SK-N-SH treated with all-trans-retinoic acid at 6 μM for 48 hours (cell line): ENCODE measurements around the gene THRB.

Source experiments
- ATAC-seq: fragments of 200-7000 bp; cut with Tn5 transposase; 3 replicates; pipeline ENCODE4 v1.9.1; 2020; ENCODE audit warnings: mild to moderate bottlenecking, moderate library complexity
- ARNTL ChIP-seq: fragments of 450-650 bp; formaldehyde crosslinking; IDR thresholded peaks from 2 replicates; pipeline ENCODE4 v1.5.0; 2020; ENCODE audit warnings: low read depth, mild to moderate bottlenecking, moderate library complexity, borderline replicate concordance
- BACH2 ChIP-seq: fragments of 250-450 bp; sonication (Bioruptor Pico); IDR thresholded peaks from 2 replicates; pipeline ENCODE4 v1.9.0; 2021; ENCODE audit warnings: mild to moderate bottlenecking, borderline replicate concordance
- CSDC2 ChIP-seq: fragments of 250-450 bp; sonication (Bioruptor Pico); IDR thresholded peaks from 2 replicates; pipeline ENCODE4 v1.5.0; 2020; ENCODE audit warnings: mild to moderate bottlenecking, moderate library complexity
- GLIS3 ChIP-seq: fragments of 250-450 bp; sonication (Bioruptor Pico); IDR thresholded peaks from 2 replicates; pipeline ENCODE4 v1.5.0; 2020; ENCODE audit warnings: mild to moderate bottlenecking, moderate library complexity
- ISL1 ChIP-seq: fragments of 250-450 bp; sonication (Bioruptor Pico); IDR thresholded peaks from 2 replicates; pipeline ENCODE4 v2.1.2; 2022; ENCODE audit warnings: mild to moderate bottlenecking, moderate library complexity
- OSR1 ChIP-seq: fragments of 250-450 bp; sonication (Bioruptor Pico); IDR thresholded peaks from 2 replicates; pipeline ENCODE4 v1.8.0; 2022; ENCODE audit warnings: moderate library complexity, mild to moderate bottlenecking, inconsistent platforms
- PATZ1 ChIP-seq: fragments of 250-450 bp; sonication (Bioruptor Pico); IDR thresholded peaks from 2 replicates; pipeline ENCODE4 v1.8.0; 2020; ENCODE audit warnings: mild to moderate bottlenecking, moderate library complexity, borderline replicate concordance
- POU6F1 ChIP-seq: fragments of 250-450 bp; sonication (Bioruptor Pico); IDR thresholded peaks from 2 replicates; pipeline ENCODE4 v1.8.0; 2021; ENCODE audit warnings: low read depth, mild to moderate bottlenecking, moderate library complexity, borderline replicate concordance
- PPARA ChIP-seq: fragments of 250-450 bp; sonication (Bioruptor Pico); IDR thresholded peaks from 2 replicates; pipeline ENCODE4 v1.5.0; 2020; ENCODE audit warnings: mild to moderate bottlenecking, borderline replicate concordance
- RARB ChIP-seq: fragments of 250-450 bp; sonication (Bioruptor Pico); IDR thresholded peaks from 2 replicates; pipeline ENCODE4 v1.8.0; 2021; ENCODE audit warnings: mild to moderate bottlenecking, moderate library complexity
- SNAI2 ChIP-seq: fragments of 250-450 bp; sonication (Bioruptor Pico); IDR thresholded peaks from 2 replicates; pipeline ENCODE4 v1.5.0; 2020; ENCODE audit warnings: mild to moderate bottlenecking, moderate library complexity
- TCF4 ChIP-seq: fragments of 250-450 bp; sonication (Bioruptor Pico); IDR thresholded peaks from 2 replicates; pipeline ENCODE4 v1.8.0; 2021; ENCODE audit warnings: mild to moderate bottlenecking, moderate library complexity, borderline replicate concordance
- TOX ChIP-seq: fragments of 250-450 bp; sonication (Bioruptor Pico); IDR thresholded peaks from 2 replicates; pipeline ENCODE4 v1.8.0; 2021; ENCODE audit warnings: mild to moderate bottlenecking, moderate library complexity, borderline replicate concordance
- TSHZ2 ChIP-seq: fragments of 250-450 bp; sonication (Bioruptor Pico); IDR thresholded peaks from 2 replicates; pipeline ENCODE4 v1.5.0; 2020; ENCODE audit warnings: mild to moderate bottlenecking, moderate library complexity
- ZC3H10 ChIP-seq: fragments of 250-450 bp; sonication (Bioruptor Pico); IDR thresholded peaks from 2 replicates; pipeline ENCODE4 v1.5.1; 2021; ENCODE audit warnings: mild to moderate bottlenecking, moderate library complexity
- ZFP3 ChIP-seq: fragments of 250-450 bp; sonication (Bioruptor Pico); IDR thresholded peaks from 2 replicates; pipeline ENCODE4 v1.5.0; 2020; ENCODE audit warnings: mild to moderate bottlenecking, moderate library complexity
- ZFP30 ChIP-seq: fragments of 450-650 bp; formaldehyde crosslinking; IDR thresholded peaks from 2 replicates; pipeline ENCODE4 v1.5.0; 2022; ENCODE audit warnings: mild to moderate bottlenecking, moderate library complexity
- ZNF565 ChIP-seq: fragments of 450-650 bp; formaldehyde crosslinking; conservative IDR thresholded peaks from 2 replicates; pipeline ENCODE4 v1.5.0; 2020; ENCODE audit warnings: low read depth, mild to moderate bottlenecking, moderate library complexity
- ZNF70 ChIP-seq: fragments of 450-650 bp; formaldehyde crosslinking; IDR thresholded peaks from 2 replicates; pipeline ENCODE4 v1.5.0; 2020; ENCODE audit warnings: mild to moderate bottlenecking, moderate library complexity
- ZNF8 ChIP-seq: fragments of 450-650 bp; formaldehyde crosslinking; IDR thresholded peaks from 2 replicates; pipeline ENCODE4 v1.5.0; 2020; ENCODE audit warnings: mild to moderate bottlenecking, moderate library complexity
- TF ChIP-seq, protein P1 (sequence below): fragments of 250-450 bp; sonication (Bioruptor Pico); IDR thresholded peaks from 2 replicates; pipeline ENCODE4 v1.5.1; 2021; ENCODE audit warnings: mild to moderate bottlenecking, moderate library complexity
- TF ChIP-seq, protein P2 (sequence below): fragments of 250-450 bp; sonication (Bioruptor Pico); IDR thresholded peaks from 2 replicates; pipeline ENCODE4 v1.5.1; 2020; ENCODE audit warnings: low read depth, mild to moderate bottlenecking, moderate library complexity

THRB gene

GRCh38 chr3:24291646-24292045 is 203.0 kb downstream of the THRB start:
- TF ChIP-seq TOX (CRISPR knock-in tag), result no peak
- no peak for TF ChIP-seq ZFP30
- TF ChIP-seq ZC3H10 (CRISPR knock-in tag), result no peak
- no peak for TF ChIP-seq ZNF8
- ATAC-seq, result no peak

- TF ChIP-seq RARB (CRISPR knock-in tag) (no peak), PATZ1 (no peak), POU6F1 (CRISPR knock-in tag) (no peak), SNAI2 (CRISPR knock-in tag) (no peak), ZC3H10 (CRISPR knock-in tag) (no peak), ZFP3 (CRISPR knock-in tag) (no peak), ZNF70 (no peak), ZFP30 (no peak), ARNTL (CRISPR knock-in tag) (no peak), GLIS3 (CRISPR knock-in tag) (no peak), TSHZ2 (CRISPR knock-in tag) (no peak), PPARA (no peak), TOX (CRISPR knock-in tag) (no peak), BACH2 (CRISPR knock-in tag) (no peak), TCF4 (CRISPR knock-in tag) (no peak), ZNF565 (CRISPR knock-in tag) (no peak), ISL1 (CRISPR knock-in tag) (no peak), ZNF8 (no peak)
- TF ChIP-seq, protein P1, sequence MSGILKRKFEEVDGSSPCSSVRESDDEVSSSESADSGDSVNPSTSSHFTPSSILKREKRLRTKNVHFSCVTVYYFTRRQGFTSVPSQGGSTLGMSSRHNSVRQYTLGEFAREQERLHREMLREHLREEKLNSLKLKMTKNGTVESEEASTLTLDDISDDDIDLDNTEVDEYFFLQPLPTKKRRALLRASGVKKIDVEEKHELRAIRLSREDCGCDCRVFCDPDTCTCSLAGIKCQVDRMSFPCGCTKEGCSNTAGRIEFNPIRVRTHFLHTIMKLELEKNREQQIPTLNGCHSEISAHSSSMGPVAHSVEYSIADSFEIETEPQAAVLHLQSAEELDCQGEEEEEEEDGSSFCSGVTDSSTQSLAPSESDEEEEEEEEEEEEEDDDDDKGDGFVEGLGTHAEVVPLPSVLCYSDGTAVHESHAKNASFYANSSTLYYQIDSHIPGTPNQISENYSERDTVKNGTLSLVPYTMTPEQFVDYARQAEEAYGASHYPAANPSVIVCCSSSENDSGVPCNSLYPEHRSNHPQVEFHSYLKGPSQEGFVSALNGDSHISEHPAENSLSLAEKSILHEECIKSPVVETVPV, result no peak
- TF ChIP-seq, protein P2, sequence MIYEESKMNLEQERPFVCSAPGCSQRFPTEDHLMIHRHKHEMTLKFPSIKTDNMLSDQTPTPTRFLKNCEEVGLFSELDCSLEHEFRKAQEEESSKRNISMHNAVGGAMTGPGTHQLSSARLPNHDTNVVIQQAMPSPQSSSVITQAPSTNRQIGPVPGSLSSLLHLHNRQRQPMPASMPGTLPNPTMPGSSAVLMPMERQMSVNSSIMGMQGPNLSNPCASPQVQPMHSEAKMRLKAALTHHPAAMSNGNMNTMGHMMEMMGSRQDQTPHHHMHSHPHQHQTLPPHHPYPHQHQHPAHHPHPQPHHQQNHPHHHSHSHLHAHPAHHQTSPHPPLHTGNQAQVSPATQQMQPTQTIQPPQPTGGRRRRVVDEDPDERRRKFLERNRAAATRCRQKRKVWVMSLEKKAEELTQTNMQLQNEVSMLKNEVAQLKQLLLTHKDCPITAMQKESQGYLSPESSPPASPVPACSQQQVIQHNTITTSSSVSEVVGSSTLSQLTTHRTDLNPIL (CRISPR knock-in tag), result no peak
- TF ChIP-seq, all 23 proteins: peak for 0
- no peak; the same call in 2 of the 3 replicates for ATAC-seq
Observed at GRCh38 chr3:24290596-24290995, 204.1 kb downstream of the THRB start.

- TF ChIP-seq ZNF8 (no peak), OSR1 (CRISPR knock-in tag) (no peak), ZNF70 (no peak), ZNF565 (CRISPR knock-in tag) (no peak), CSDC2 (CRISPR knock-in tag) (no peak), PPARA (no peak), GLIS3 (CRISPR knock-in tag) (no peak), BACH2 (CRISPR knock-in tag) (no peak), PATZ1 (no peak)
- ATAC-seq, result no peak
Observed at GRCh38 chr3:24288496-24289236, 206.0 kb downstream of the THRB start.
